ENCODE measurements around the gene CORO6. TPM values are rescaled to one million over a fixed set of nuclear protein-coding genes. Genes with fewer than 3 reads are reported as not detected.
"Not testable (repeated sequence)": the region's sequence is repeated elsewhere in the genome, so short reads cannot be mapped to it uniquely, and the experiment has no call there.

The CORO6 gene
- total RNA-seq, 4 donors from 2014 or later, result 5.7 to 19.0 (median 8.7) TPM

GRCh38 chr17:29653995-29654714 lies 31.4 kb upstream of the CORO6 start:
- WGBS, 2 donors, result 54 to 59% methylated on average over 1 of the region's 1 CpG
- intact Hi-C loops (cut with DNase I; ENCODE audit: low total_unique reads), result no loop called here
- no peak overlapping the region for H3K4me3 ChIP-seq (ENCODE audit: low read depth, poor library complexity, severe bottlenecking)
- TF ChIP-seq POLR2A (IDR thresholded peaks at IDR 0.05), result no peak
- no peak for TF ChIP-seq CTCF (IDR thresholded peaks at IDR 0.05)
- no peak for DNase-seq (ENCODE audit: low spot score in 2 of 2)

- intact Hi-C loops (cut with DNase I; ENCODE audit: low total_unique reads), result no loop called here
- no peak overlapping the region for H3K4me3 ChIP-seq (ENCODE audit: low read depth, poor library complexity, severe bottlenecking)
- no peak for DNase-seq (ENCODE audit: low spot score in 2 of 2)
- no peak for TF ChIP-seq CTCF (IDR thresholded peaks at IDR 0.05)
- no peak for TF ChIP-seq POLR2A (IDR thresholded peaks at IDR 0.05)
Observed at GRCh38 chr17:29652976-29653375, 30.3 kb upstream of the CORO6 start.

GRCh38 chr17:29651913-29652312 lies 29.2 kb upstream of the CORO6 start:
- WGBS, 2 donors, result 89 to 95% methylated on average over 7 of the region's 7 CpGs
- intact Hi-C loops (cut with DNase I; ENCODE audit: low total_unique reads); H3K4me3 ChIP-seq (ENCODE audit: low read depth, poor library complexity, severe bottlenecking); DNase-seq (ENCODE audit: low spot score in 2 of 2): not testable (repeated sequence)

- no peak for TF ChIP-seq CTCF (IDR thresholded peaks at IDR 0.05)
- DNase-seq (ENCODE audit: low spot score in 2 of 2), result no peak
- H3K4me3 ChIP-seq (ENCODE audit: low read depth, poor library complexity, severe bottlenecking), result no peak overlapping the region
- WGBS, 2 donors, result 93 to 95% methylated on average over 4 of the region's 4 CpGs
- intact Hi-C loops (cut with DNase I; ENCODE audit: low total_unique reads), result no loop called here
Observed at GRCh38 chr17:29650396-29650795, 27.7 kb upstream of the CORO6 start.

- intact Hi-C loops (cut with DNase I; ENCODE audit: low total_unique reads), result no loop called here
- TF ChIP-seq POLR2A (IDR thresholded peaks at IDR 0.05) (no peak), CTCF (IDR thresholded peaks at IDR 0.05) (no peak)
- WGBS, 2 donors, result 93 to 96% methylated on average over 5 of the region's 5 CpGs
- no peak for DNase-seq (ENCODE audit: low spot score in 2 of 2)
- no peak overlapping the region for H3K4me3 ChIP-seq (ENCODE audit: low read depth, poor library complexity, severe bottlenecking)
Observed at GRCh38 chr17:29649359-29649758, 26.6 kb upstream of the CORO6 start.

- WGBS, 2 donors, result 91% methylated on average over 5 of the region's 5 CpGs
- TF ChIP-seq CTCF (IDR thresholded peaks at IDR 0.05) (no peak), POLR2A (IDR thresholded peaks at IDR 0.05) (no peak)
- no peak overlapping the region for H3K4me3 ChIP-seq (ENCODE audit: low read depth, poor library complexity, severe bottlenecking)
- intact Hi-C loops (cut with DNase I; ENCODE audit: low total_unique reads), result no loop called here
- no peak for DNase-seq (ENCODE audit: low spot score in 2 of 2)
Observed at GRCh38 chr17:29648005-29648404, 25.3 kb upstream of the CORO6 start.
